HK-2 (cell line): Measurements from ENCODE around the gene CBLC.
"Not testable (repeated sequence)": the region's sequence is repeated elsewhere in the genome, so short reads cannot be mapped to it uniquely, and the experiment has no call there.

Source experiments
- DNase-seq: peaks from one replicate; pipeline ENCODE4 v3.0.0-alpha.2; 2018; ENCODE audit not compliant: unreplicated experiment

CBLC gene

DNA sequence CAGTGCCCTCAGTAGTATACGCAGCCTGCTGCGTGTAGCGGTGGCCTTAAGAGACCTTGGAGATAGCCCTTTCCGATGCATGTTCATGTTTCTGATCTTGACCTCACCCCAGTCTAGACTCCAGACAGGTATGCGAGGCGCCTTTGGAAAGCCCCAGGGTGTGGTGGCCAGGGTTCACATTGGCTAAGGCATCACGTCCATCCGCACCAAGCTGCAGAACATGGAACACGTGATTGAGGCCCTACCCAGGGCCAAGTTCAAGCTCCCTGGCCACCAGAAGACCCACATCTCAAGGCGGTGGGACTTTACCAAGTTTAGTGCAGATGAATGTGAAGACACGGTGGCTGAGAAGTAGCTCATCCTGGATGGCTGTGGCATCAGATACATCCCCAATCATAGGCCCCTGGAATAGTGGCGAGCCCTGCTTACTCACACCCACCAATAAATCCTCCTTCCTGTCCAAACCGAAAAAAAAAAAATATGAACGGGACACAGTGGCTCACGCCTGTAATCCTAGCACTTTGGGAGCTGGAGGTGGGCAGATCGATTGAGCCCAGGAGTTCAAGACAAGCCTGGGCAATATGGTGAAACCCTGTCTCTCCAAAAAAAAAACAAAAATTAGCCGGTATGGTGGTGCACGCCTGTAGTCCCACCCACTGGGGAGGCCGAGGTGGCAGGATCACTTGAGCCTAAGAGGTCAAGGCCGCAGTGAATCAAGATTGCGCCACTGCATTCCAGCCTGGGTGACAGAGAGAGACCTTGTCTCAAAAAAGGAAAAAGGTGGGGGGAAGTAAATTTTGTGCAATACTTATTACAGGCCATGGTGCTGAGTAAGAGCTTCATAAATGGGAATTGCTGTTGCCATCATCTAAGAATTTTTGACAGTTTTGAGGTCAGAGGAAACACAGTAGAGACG lies 12.4 kb upstream of the CBLC start:
- no peak for DNase-seq

- DNase-seq = no peak
Observed at GRCh38 chr19:44765949-44766335, 11.7 kb upstream of the CBLC start.

GRCh38 chr19:44767295-44768180 lies 10.2 kb upstream of the CBLC start:
- DNase-seq = no peak

- DNase-seq = peak; percentile 95
Observed at GRCh38 chr19:44770550-44771257, 7.0 kb upstream of the CBLC start.

DNA sequence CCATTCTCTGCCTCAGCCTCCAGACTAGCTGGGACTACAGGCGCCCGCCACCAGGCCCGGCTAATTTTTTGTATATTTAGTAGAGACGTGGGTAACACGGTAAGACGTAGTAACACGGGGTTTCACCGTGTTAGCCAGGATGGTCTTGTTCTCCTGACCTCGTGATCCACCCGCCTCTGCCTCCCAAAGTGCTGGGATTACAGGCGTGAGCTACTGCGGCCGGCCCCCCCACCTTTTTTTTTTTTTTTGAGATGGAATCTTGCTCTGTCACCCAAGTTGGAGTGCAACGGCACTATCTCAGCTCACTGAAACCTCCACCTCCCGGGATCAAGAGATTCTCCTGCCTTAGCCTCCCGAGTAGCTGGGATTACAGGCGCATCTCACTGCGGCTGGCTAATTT lies 5.5 kb upstream of the CBLC start:
- not testable (repeated sequence) for DNase-seq

DNA sequence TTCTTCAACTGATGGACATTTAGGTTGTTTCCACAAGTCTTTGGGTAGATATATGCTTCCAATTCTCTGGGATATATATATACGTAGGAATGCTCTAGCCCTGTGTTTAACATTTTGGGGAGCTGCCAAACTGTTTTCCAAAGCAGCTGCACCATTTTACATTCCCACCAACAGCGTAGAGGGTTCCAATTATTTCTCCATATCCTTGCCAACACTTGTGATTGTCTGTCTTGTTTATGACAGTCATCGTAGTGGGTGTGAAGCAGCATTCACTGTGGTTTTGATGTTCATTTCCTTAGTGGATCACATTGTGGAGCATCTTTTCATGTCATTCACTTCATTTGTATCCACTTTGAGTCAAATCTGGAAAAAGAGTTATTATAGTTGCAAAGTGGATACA lies 4.7 kb upstream of the CBLC start:
- no peak for DNase-seq

DNA sequence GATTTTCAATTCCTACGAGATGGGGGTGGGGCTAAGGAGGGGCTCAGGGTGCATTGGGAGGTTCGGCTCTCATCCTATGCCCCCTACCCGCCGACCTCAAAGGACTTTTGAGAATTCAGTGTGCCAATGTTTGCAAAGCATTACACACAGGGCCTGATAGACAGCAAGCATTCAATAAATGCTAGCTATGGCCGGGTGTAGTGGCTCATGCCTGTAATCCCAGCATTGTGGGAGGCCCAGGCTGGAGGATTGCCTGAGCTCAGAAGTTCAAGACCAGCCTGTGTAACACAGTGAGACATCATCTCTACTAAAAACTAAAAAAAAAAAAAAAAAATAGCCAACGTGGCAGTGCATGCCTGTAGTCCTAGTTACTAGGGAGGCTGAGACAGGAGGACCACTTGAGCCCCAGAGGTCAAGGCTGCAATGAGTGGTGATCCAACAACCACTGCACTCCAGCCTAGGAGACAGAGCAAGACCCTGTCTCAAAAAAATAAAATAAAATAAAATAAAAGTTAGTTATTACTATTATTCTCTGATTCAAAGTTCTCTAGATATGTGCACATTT lies 1.9 kb upstream of the CBLC start:
- no peak for DNase-seq

DNA sequence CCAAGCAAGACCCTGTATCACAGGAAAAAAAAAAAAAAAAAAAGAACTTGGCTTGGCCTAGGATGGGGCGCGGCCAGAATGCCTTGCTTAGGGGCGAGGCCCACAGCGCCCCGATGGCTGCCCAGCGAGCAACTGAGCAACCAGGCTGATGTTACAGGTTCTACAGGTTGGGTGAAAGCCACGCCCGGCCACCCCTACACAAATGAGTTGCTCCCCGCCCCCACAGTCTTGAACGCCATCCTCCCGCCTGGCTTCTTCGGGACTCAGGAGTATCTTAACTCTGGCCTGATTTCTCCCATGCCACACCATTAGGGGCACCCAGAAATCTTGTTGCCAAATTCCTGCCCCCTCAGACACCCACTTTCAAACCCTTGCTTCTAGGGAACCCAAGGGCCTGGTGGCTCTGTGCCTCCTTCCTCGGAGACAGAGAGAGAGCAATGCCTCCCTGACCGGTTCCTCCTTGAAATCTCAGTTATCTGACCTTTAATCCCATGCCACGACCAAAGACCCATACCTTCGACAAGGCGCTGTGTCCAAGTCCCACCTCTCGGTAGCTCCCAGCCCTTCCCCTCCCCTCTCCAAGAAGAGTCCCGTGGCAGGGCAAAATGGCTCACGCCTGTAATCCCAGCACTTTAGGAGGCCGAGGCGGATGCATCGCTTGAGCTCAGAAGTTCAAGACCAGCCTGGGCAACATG lies 1.1 kb upstream of the CBLC start:
- no peak for DNase-seq

DNA sequence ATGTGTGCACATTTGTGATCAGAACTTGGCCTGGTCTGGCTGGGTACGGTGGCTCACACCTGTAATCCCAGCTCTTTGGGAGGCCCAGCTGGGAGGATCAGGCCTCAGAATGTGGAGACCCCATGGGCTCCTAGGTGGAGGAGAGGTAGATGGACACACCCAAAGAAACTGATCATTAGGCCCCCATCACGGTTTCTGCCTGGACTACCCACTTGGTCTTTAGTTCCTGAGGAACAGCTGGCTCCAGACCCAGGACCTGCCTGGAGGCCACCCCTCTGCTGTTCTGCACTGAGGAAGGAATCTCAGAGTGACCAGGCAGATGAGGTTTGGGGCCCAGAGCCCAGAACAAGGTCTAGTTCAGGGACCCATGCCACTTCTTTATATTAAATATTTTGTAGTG lies 1.5 kb downstream of the CBLC start:
- DNase-seq = no peak

DNA sequence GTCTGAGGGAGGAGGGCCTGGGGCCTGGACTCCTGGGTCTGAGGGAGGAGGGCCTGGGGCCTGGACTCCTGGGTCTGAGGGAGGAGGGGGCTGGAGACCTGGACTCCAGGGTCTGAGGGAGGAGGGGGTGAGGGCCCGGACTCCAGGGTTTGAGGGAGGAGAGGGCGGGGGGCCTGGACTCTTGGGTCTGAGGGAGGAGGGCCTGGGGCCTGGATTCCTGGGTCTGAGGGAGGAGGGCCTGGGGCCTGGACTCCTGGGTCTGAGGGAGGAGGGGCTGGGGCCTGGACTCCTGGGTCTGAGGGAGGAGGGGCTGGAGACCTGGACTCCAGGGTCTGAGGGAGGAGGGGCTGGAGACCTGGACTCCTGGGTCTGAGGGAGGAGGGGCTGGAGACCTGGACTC lies 4.0 kb downstream of the CBLC start:
- not testable (repeated sequence) for DNase-seq

DNA sequence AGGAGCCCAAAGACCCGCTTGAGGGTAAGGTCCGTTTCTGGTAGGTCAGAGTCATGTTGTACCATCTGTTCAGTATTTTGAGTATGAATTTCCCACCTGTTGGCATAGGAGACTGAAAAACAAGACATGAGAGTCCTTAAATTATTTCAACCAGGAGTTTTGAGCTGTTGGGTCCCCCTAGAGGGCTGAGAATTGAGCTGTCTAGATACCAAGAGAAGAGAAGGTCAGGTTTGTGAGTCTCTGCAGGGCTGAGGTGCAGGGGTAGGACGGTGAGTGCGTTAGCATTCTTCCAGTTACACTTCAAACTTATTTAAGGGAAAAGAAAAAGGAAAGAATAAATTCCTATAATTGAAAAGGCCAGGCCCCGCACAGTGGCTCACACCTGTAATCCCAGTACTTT lies 5.0 kb downstream of the CBLC start:
- DNase-seq = no peak

GRCh38 chr19:44783545-44783944 lies 5.9 kb downstream of the CBLC start:
- no peak for DNase-seq

GRCh38 chr19:44785271-44785670 lies 7.6 kb downstream of the CBLC start:
- DNase-seq = no peak

- DNase-seq = no peak
Observed at GRCh38 chr19:44785993-44786392, 8.3 kb downstream of the CBLC start.

- DNase-seq = no peak
Observed at GRCh38 chr19:44788971-44789370, 11.3 kb downstream of the CBLC start.

- DNase-seq = no peak
Observed at GRCh38 chr19:44789943-44790483, 12.3 kb downstream of the CBLC start.

GRCh38 chr19:44792281-44792680 lies 14.6 kb downstream of the CBLC start:
- DNase-seq = no peak

- DNase-seq = no peak
Observed at GRCh38 chr19:44794610-44795009, 16.9 kb downstream of the CBLC start.

DNA sequence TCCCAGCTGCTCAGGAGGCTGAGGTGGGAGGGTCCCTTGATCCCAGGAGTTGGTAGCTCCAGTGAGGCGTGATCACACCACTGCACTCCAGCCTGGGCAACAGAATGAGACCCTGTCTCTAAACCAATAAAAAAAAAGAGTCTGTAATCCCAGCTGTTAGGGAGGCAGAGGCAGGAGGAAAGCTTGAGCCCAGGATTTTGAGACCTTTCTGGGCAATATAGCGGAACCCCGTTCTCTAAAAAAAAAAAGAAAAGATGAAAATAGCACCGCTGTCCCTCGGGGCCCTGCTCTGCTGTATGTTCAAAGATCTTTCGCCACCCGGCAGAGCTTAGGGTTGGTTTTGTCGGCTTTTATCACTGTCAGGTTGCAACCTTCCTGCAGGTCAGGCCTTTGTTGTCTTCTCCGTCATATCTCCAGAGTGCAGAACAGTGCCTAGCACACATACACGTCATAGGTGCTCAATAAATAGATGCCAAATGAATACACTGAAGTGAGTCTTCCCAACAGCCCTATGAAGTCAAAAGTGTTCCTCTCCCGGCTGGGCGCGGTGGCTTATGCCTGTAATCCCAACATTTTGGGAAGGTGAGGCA lies 17.8 kb downstream of the CBLC start:
- no peak for DNase-seq

DNA sequence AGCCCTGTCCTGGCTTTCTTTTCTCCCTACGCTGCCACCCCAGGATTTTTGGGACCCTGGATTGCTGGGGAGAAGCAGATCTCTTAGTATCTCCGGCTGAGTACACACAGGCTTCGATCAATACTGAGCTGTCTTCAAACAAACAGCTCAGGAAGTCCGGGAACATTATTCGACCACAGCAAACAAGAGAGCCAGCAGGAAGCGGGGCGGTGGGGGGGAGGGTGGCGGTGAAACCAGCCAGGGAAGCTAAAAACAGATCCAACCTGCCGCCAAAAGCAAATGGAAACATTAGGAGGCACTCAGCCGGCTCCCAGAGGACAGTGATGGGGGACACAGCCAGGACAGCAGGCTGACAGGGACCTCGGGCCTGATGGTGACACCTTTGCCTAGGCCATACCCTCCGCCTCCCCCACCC lies 19.0 kb downstream of the CBLC start:
- no peak for DNase-seq
